ENCODE data around the gene GCN1.
A peak's percentile ranks its signal among the peaks of the same experiment; 100 is the strongest.

GCN1 gene

DNA sequence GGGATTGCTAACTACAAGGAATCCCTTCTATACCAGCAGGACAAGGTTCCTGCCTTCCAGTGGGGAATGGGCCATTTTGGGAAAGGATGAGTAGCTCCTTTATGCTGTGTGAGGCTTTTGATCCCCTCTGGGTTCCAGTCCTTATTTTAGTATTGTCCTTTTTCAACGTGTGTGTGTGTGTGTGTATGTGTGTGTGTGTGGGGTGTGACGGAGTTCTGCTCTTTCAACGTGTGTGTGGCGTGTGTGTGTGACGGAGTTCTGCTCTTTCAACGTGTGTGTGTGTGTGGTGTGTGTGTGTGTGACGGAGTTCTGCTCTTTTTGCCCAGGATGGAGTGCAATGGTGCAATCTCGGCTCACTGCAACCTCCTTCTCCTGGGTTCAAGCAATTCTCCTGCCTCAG is 105.4 kb downstream of the GCN1 start:
- Histone ChIP-seq H3K36me3 (ENCODE audit: control insufficient read depth in 2 of 2, insufficient read depth in 1 of 2, low read length in 2 of 2) (peaks cover 0 to 13% of the 10 kb centered on the region in 2 experiments; a peak in 1 of 3 replicates), H3K4me3 (ENCODE audit: low read depth, low read length) (no peak overlapping the region), H3K27ac (ENCODE audit: extremely low read depth, low read depth, low read length) (no peak overlapping the region), H3K4me1 (ENCODE audit: control insufficient read depth, insufficient read depth, low read length) (peaks cover 8% of the 10 kb centered on the region; the same call in 1 of the 2 replicates), H3K9me3 (ENCODE audit: control insufficient read depth, insufficient read depth, low read depth, low read length) (no peaks in the 10 kb centered on the region)
- TF ChIP-seq, protein P1, sequence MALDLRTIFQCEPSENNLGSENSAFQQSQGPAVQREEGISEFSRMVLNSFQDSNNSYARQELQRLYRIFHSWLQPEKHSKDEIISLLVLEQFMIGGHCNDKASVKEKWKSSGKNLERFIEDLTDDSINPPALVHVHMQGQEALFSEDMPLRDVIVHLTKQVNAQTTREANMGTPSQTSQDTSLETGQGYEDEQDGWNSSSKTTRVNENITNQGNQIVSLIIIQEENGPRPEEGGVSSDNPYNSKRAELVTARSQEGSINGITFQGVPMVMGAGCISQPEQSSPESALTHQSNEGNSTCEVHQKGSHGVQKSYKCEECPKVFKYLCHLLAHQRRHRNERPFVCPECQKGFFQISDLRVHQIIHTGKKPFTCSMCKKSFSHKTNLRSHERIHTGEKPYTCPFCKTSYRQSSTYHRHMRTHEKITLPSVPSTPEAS (tag by site-specific recombination; IDR thresholded peaks at IDR 0.05): peak; percentile 91
- TF ChIP-seq KLF7 (tag by site-specific recombination; IDR thresholded peaks at IDR 0.05; ENCODE audit: borderline replicate concordance): no peak
- peak; percentile 80 for TF ChIP-seq ZNF600 (tag by site-specific recombination; IDR thresholded peaks at IDR 0.05)
- POLR2A ChIA-PET: no interaction called here
- CTCF ChIA-PET: interaction anchor here (0.6 kb wide), 1 partner anchor 1081 kb away, joined by 3 read pairs; no protein-coding TSS in a partner anchor

DNA sequence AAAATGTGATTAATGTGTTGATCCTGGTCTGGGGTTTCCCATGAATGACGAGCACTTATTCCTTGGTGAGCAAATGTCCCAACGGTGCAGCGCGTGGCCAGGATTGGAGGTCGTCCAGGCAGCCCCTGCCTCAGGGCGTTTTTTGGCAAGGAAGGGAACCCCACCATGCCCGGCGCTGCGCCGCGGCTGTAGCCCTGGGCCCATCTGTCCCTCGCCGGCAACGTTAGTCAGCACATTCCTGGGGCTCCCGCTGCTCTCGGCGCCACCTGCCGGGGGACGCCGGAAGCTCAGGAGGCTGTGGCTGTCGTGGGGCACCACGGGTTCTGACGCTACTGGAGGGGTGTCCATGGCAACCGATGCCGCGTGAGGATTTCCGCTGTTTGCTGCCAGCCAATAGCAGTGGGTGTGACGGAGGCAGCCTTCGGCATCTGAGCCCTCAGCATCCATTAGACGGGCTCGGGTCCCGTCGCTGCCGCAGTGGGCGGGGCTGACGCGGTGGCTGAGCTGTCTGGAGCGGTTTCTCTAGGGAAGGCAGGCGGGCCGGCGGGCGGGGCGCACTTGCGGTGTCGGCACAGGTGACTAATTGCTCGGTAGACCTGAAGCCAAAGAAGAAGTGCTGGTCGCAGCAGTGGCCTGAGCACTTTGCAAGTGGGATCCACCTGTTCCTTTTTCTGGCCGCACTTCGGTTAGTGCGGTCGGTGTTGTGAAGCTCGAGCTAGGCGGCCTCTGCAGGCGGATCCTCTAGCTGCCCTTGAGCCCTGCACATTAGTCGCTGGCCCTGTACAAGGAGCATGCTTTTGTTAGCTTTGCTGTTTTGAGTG is 107.5 kb downstream of the GCN1 start:
- CTCF ChIA-PET: interaction anchor here (0.5 to 1.4 kb wide), 13 partner anchors 10 to 897 kb away, joined by 3 to 7 read pairs (median 3); no protein-coding TSS in a partner anchor
- TF ChIP-seq ZNF214 (tag by site-specific recombination; IDR thresholded peaks at IDR 0.05; ENCODE audit: borderline replicate concordance): no peak
- TF ChIP-seq, protein P2, sequence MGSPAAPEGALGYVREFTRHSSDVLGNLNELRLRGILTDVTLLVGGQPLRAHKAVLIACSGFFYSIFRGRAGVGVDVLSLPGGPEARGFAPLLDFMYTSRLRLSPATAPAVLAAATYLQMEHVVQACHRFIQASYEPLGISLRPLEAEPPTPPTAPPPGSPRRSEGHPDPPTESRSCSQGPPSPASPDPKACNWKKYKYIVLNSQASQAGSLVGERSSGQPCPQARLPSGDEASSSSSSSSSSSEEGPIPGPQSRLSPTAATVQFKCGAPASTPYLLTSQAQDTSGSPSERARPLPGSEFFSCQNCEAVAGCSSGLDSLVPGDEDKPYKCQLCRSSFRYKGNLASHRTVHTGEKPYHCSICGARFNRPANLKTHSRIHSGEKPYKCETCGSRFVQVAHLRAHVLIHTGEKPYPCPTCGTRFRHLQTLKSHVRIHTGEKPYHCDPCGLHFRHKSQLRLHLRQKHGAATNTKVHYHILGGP (tag by site-specific recombination; IDR thresholded peaks at IDR 0.05): no peak
- no peak for TF ChIP-seq ZNF558 (tag by site-specific recombination; IDR thresholded peaks at IDR 0.05)
- peak; percentile 64 for TF ChIP-seq ZFHX2 (tag by site-specific recombination; conservative IDR thresholded peaks at IDR 0.05)
- TF ChIP-seq, protein P3, sequence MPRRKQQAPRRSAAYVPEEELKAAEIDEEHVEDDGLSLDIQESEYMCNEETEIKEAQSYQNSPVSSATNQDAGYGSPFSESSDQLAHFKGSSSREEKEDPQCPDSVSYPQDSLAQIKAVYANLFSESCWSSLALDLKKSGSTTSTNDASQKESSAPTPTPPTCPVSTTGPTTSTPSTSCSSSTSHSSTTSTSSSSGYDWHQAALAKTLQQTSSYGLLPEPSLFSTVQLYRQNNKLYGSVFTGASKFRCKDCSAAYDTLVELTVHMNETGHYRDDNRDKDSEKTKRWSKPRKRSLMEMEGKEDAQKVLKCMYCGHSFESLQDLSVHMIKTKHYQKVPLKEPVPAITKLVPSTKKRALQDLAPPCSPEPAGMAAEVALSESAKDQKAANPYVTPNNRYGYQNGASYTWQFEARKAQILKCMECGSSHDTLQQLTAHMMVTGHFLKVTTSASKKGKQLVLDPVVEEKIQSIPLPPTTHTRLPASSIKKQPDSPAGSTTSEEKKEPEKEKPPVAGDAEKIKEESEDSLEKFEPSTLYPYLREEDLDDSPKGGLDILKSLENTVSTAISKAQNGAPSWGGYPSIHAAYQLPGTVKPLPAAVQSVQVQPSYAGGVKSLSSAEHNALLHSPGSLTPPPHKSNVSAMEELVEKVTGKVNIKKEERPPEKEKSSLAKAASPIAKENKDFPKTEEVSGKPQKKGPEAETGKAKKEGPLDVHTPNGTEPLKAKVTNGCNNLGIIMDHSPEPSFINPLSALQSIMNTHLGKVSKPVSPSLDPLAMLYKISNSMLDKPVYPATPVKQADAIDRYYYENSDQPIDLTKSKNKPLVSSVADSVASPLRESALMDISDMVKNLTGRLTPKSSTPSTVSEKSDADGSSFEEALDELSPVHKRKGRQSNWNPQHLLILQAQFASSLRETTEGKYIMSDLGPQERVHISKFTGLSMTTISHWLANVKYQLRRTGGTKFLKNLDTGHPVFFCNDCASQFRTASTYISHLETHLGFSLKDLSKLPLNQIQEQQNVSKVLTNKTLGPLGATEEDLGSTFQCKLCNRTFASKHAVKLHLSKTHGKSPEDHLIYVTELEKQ (tag by site-specific recombination; IDR thresholded peaks at IDR 0.05; ENCODE audit: borderline replicate concordance): no peak
- TF ChIP-seq ZNF133 (tag by site-specific recombination; IDR thresholded peaks at IDR 0.05): no peak
- TF ChIP-seq, protein P4, sequence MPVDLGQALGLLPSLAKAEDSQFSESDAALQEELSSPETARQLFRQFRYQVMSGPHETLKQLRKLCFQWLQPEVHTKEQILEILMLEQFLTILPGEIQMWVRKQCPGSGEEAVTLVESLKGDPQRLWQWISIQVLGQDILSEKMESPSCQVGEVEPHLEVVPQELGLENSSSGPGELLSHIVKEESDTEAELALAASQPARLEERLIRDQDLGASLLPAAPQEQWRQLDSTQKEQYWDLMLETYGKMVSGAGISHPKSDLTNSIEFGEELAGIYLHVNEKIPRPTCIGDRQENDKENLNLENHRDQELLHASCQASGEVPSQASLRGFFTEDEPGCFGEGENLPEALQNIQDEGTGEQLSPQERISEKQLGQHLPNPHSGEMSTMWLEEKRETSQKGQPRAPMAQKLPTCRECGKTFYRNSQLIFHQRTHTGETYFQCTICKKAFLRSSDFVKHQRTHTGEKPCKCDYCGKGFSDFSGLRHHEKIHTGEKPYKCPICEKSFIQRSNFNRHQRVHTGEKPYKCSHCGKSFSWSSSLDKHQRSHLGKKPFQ (tag by site-specific recombination; IDR thresholded peaks at IDR 0.05): no peak
- no peak for TF ChIP-seq ZNF155 (tag by site-specific recombination; IDR thresholded peaks at IDR 0.05)
- TF ChIP-seq ZNF571 (tag by site-specific recombination; IDR thresholded peaks at IDR 0.05): no peak
- TF ChIP-seq TRIM28 (IDR thresholded peaks at IDR 0.05; ENCODE audit: borderline replicate concordance, low read length): peak; percentile 83; the same call in 1 of the 2 replicates
- TF ChIP-seq, protein P5, sequence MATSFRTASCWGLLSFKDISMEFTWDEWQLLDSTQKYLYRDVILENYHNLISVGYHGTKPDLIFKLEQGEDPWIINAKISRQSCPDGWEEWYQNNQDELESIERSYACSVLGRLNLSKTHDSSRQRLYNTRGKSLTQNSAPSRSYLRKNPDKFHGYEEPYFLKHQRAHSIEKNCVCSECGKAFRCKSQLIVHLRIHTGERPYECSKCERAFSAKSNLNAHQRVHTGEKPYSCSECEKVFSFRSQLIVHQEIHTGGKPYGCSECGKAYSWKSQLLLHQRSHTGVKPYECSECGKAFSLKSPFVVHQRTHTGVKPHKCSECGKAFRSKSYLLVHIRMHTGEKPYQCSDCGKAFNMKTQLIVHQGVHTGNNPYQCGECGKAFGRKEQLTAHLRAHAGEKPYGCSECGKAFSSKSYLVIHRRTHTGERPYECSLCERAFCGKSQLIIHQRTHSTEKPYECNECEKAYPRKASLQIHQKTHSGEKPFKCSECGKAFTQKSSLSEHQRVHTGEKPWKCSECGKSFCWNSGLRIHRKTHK (tag by site-specific recombination; IDR thresholded peaks at IDR 0.05): no peak
- TF ChIP-seq ZFP3 (tag by site-specific recombination; IDR thresholded peaks at IDR 0.05; ENCODE audit: low read depth): no peak
- TF ChIP-seq ZSCAN30 (tag by site-specific recombination; IDR thresholded peaks at IDR 0.05): peak; percentile 81
- TF ChIP-seq, protein P6, sequence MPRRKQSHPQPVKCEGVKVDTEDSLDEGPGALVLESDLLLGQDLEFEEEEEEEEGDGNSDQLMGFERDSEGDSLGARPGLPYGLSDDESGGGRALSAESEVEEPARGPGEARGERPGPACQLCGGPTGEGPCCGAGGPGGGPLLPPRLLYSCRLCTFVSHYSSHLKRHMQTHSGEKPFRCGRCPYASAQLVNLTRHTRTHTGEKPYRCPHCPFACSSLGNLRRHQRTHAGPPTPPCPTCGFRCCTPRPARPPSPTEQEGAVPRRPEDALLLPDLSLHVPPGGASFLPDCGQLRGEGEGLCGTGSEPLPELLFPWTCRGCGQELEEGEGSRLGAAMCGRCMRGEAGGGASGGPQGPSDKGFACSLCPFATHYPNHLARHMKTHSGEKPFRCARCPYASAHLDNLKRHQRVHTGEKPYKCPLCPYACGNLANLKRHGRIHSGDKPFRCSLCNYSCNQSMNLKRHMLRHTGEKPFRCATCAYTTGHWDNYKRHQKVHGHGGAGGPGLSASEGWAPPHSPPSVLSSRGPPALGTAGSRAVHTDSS (tag by site-specific recombination; IDR thresholded peaks at IDR 0.05): no peak
- TF ChIP-seq, protein P7, sequence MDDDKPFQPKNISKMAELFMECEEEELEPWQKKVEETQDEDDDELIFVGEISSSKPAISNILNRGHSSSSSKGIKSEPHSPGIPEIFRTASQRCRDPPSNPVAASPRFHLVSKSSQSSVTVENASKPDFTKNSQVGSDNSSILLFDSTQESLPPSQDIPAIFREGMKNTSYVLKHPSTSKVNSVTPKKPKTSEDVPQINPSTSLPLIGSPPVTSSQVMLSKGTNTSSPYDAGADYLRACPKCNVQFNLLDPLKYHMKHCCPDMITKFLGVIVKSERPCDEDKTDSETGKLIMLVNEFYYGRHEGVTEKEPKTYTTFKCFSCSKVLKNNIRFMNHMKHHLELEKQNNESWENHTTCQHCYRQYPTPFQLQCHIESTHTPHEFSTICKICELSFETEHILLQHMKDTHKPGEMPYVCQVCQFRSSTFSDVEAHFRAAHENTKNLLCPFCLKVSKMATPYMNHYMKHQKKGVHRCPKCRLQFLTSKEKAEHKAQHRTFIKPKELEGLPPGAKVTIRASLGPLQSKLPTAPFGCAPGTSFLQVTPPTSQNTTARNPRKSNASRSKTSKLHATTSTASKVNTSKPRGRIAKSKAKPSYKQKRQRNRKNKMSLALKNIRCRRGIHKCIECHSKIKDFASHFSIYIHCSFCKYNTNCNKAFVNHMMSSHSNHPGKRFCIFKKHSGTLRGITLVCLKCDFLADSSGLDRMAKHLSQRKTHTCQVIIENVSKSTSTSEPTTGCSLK (tag by site-specific recombination; IDR thresholded peaks at IDR 0.05): no peak
- TF ChIP-seq ZBTB20 (tag by site-specific recombination; IDR thresholded peaks at IDR 0.05): peak; percentile 79; the same call in 1 of the 2 replicates

More for the DNA sequence above, 107.5 kb downstream of the GCN1 start:
- no peak overlapping the region; the same call in 1 of the 2 replicates for H3K27ac ChIP-seq (ENCODE audit: extremely low read depth, low read depth, low read length)
- peaks cover 0 to 4% of the 10 kb centered on the region in 2 experiments; a peak in 2 of 3 replicates for H3K36me3 ChIP-seq (ENCODE audit: control insufficient read depth in 2 of 2, insufficient read depth in 1 of 2, low read length in 2 of 2)
- peaks cover 2% of the 10 kb centered on the region; the same call in 1 of the 2 replicates for H3K4me1 ChIP-seq (ENCODE audit: control insufficient read depth, insufficient read depth, low read length)
- peak overlapping the region; percentile 40 for H3K4me3 ChIP-seq (ENCODE audit: low read depth, low read length)
- POLR2A ChIA-PET: interaction anchor here (0.6 to 1.5 kb wide), 8 partner anchors 22 to 210 kb away, joined by 3 to 16 read pairs (median 4); partner anchors contain the start of genes BICDL1, RAB35, RNU4-2 and RPLP0
- no peaks in the 10 kb centered on the region for H3K9me3 ChIP-seq (ENCODE audit: control insufficient read depth, insufficient read depth, low read depth, low read length)
